ENCODE measurements around the gene SAT2. TPM values are rescaled to one million over a fixed set of nuclear protein-coding genes. Genes with fewer than 3 reads are reported as not detected.
"Not testable (repeated sequence)": the region's sequence is repeated elsewhere in the genome, so short reads cannot be mapped to it uniquely, and the experiment has no call there.

Gene SAT2
- total RNA-seq, 1 donor from 2014 or later, result 82.1 TPM

GRCh38 chr17:7610641-7611040 is 17.0 kb downstream of the SAT2 start:
- peaks cover 49% of the 10 kb centered on the region for H3K4me1 Mint-ChIP-seq (ENCODE audit: low read depth)
- no peak overlapping the region for H3K27ac Mint-ChIP-seq (ENCODE audit: unreplicated experiment)
- no peak overlapping the region for H3K4me3 Mint-ChIP-seq (ENCODE audit: unreplicated experiment)
- DNase-seq (ENCODE audit: low spot score), result no peak
- peaks cover 8% of the 10 kb centered on the region for H3K36me3 Mint-ChIP-seq (ENCODE audit: low read depth)
- TF ChIP-seq CTCF (IDR thresholded peaks at IDR 0.05), result no peak
- no peaks in the 10 kb centered on the region for H3K27me3 Mint-ChIP-seq (ENCODE audit: low read depth)
- no peaks in the 10 kb centered on the region for H3K9me3 Mint-ChIP-seq (ENCODE audit: low read depth)

- H3K27me3 Mint-ChIP-seq (ENCODE audit: low read depth), result no peaks in the 10 kb centered on the region
- no peak overlapping the region for H3K27ac Mint-ChIP-seq (ENCODE audit: unreplicated experiment)
Observed at GRCh38 chr17:7606280-7606679, 21.3 kb downstream of the SAT2 start.

GRCh38 chr17:7597561-7597960 is 30.1 kb downstream of the SAT2 start:
- not testable (repeated sequence) for H3K4me1 Mint-ChIP-seq (ENCODE audit: low read depth); H3K9me3 Mint-ChIP-seq (ENCODE audit: low read depth)
- H3K36me3 Mint-ChIP-seq (ENCODE audit: low read depth), result peaks cover 49% of the 10 kb centered on the region

More at GRCh38 chr17:7606280-7606679, 21.3 kb downstream of the SAT2 start:
- no peak overlapping the region for H3K4me3 Mint-ChIP-seq (ENCODE audit: unreplicated experiment)
- peaks cover 33% of the 10 kb centered on the region for H3K36me3 Mint-ChIP-seq (ENCODE audit: low read depth)
- no peak for DNase-seq (ENCODE audit: low spot score)
- H3K4me1 Mint-ChIP-seq (ENCODE audit: low read depth), result peaks cover 21% of the 10 kb centered on the region
- no peak for TF ChIP-seq CTCF (IDR thresholded peaks at IDR 0.05)
- H3K9me3 Mint-ChIP-seq (ENCODE audit: low read depth), result no peaks in the 10 kb centered on the region

GRCh38 chr17:7593296-7593695 is 34.3 kb downstream of the SAT2 start:
- peaks cover 36% of the 10 kb centered on the region for H3K36me3 Mint-ChIP-seq (ENCODE audit: low read depth)
- H3K4me3 Mint-ChIP-seq (ENCODE audit: unreplicated experiment), result no peak overlapping the region
- DNase-seq (ENCODE audit: low spot score), result no peak
- H3K9me3 Mint-ChIP-seq (ENCODE audit: low read depth), result no peaks in the 10 kb centered on the region
- no peak for TF ChIP-seq CTCF (IDR thresholded peaks at IDR 0.05)
- H3K27ac Mint-ChIP-seq (ENCODE audit: unreplicated experiment), result peak overlapping the region; percentile 73
- H3K4me1 Mint-ChIP-seq (ENCODE audit: low read depth), result peaks cover 19% of the 10 kb centered on the region
- H3K27me3 Mint-ChIP-seq (ENCODE audit: low read depth), result no peaks in the 10 kb centered on the region

More at GRCh38 chr17:7597561-7597960, 30.1 kb downstream of the SAT2 start:
- not testable (repeated sequence) for H3K27ac Mint-ChIP-seq (ENCODE audit: unreplicated experiment); DNase-seq (ENCODE audit: low spot score); H3K4me3 Mint-ChIP-seq (ENCODE audit: unreplicated experiment); H3K27me3 Mint-ChIP-seq (ENCODE audit: low read depth)

GRCh38 chr17:7592422-7593021 is 35.1 kb downstream of the SAT2 start:
- no peak for DNase-seq (ENCODE audit: low spot score)
- TF ChIP-seq CTCF (IDR thresholded peaks at IDR 0.05), result no peak
- H3K4me1 Mint-ChIP-seq (ENCODE audit: low read depth), result peaks cover 26% of the 10 kb centered on the region
- H3K4me3 Mint-ChIP-seq (ENCODE audit: unreplicated experiment), result no peak overlapping the region
- H3K9me3 Mint-ChIP-seq (ENCODE audit: low read depth), result no peaks in the 10 kb centered on the region
- peak overlapping the region; percentile 5 for H3K27ac Mint-ChIP-seq (ENCODE audit: unreplicated experiment)
- H3K36me3 Mint-ChIP-seq (ENCODE audit: low read depth), result peaks cover 39% of the 10 kb centered on the region
- no peaks in the 10 kb centered on the region for H3K27me3 Mint-ChIP-seq (ENCODE audit: low read depth)

- H3K27ac Mint-ChIP-seq (ENCODE audit: unreplicated experiment), result peak overlapping the region; percentile 95
- no peak for TF ChIP-seq CTCF (IDR thresholded peaks at IDR 0.05)
- peaks cover 32% of the 10 kb centered on the region for H3K4me1 Mint-ChIP-seq (ENCODE audit: low read depth)
- H3K36me3 Mint-ChIP-seq (ENCODE audit: low read depth), result peaks cover 41% of the 10 kb centered on the region
- no peak for DNase-seq (ENCODE audit: low spot score)
- H3K4me3 Mint-ChIP-seq (ENCODE audit: unreplicated experiment), result no peak overlapping the region
- no peaks in the 10 kb centered on the region for H3K27me3 Mint-ChIP-seq (ENCODE audit: low read depth)
- H3K9me3 Mint-ChIP-seq (ENCODE audit: low read depth), result no peaks in the 10 kb centered on the region
Observed at GRCh38 chr17:7591596-7591995, 36.0 kb downstream of the SAT2 start.

Measured in chondrocyte (in vitro differentiated cells).